ENCODE measurements around the gene RCAN2. TPM values are rescaled to one million over a fixed set of nuclear protein-coding genes. Genes with fewer than 3 reads are reported as not detected.

Gene RCAN2
- 10 to 100 TPM in 1 of 3 donors, 1 to 10 TPM in 2; 2.9 to 14.9 (median 5.9) TPM for total RNA-seq

DNA sequence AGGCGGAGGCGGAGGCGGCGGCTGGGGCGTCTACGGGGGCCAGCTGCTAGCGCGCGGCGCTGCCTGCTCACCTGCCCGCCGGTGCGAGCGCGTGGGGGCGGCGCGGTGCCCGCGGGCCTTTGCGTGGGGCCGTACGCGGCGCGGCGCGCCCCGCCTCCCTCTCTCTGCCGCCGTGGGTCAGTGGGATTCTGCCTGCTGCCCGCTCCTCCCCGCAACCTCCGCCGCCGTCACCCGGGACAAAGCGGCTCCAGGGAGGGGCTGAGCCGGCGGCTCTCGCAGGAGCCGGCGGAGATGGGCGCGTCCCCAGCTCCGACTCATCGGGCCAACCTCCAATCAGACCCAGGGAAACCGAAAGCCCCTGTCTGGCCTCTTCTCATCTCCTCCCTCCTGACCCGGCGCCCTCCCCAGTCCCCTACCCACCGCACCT, at the start of gene RCAN2:
RCAN2 (minus strand) TSS at position 249 of the 427 bp plus-strand sequence.
- H3K4me3 ChIP-seq = peak within 1 kb of the TSS; percentile 63 to 87 (median 72)
- H3K27me3 ChIP-seq = no peaks in the 10 kb centered on the region
- TF ChIP-seq POLR2AphosphoS5 (IDR thresholded peaks at IDR 0.05) (no peak), POLR2A (IDR thresholded peaks at IDR 0.05) (no peak), CTCF (IDR thresholded peaks at IDR 0.05) (no peak)
- no peaks in the 10 kb centered on the region for H3K4me1 ChIP-seq
- no peaks in the 10 kb centered on the region for H3K9me3 ChIP-seq
- H3K36me3 ChIP-seq = no peaks in the 10 kb centered on the region
- intact Hi-C loops (cut with DNase I; ENCODE audit: low total_unique reads) = no loop called here
- H3K27ac ChIP-seq = peak within 1 kb of the TSS; percentile 63 to 77
- peak; percentile 25 to 52 for DNase-seq (ENCODE audit: low spot score in 2 of 2)

GRCh38 chr6:46539866-46540265, 48.6 kb upstream of the RCAN2 start:
- intact Hi-C loops (cut with DNase I; ENCODE audit: low total_unique reads) = no loop called here
- no peak overlapping the region for H3K4me3 ChIP-seq
- no peaks in the 10 kb centered on the region for H3K27me3 ChIP-seq
- H3K4me1 ChIP-seq = no peaks in the 10 kb centered on the region
- DNase-seq (ENCODE audit: low spot score in 2 of 2) = no peak
- TF ChIP-seq POLR2AphosphoS5 (IDR thresholded peaks at IDR 0.05) (no peak), CTCF (IDR thresholded peaks at IDR 0.05) (no peak), POLR2A (IDR thresholded peaks at IDR 0.05) (no peak)
- H3K9me3 ChIP-seq = peaks cover 0 to 3% of the 10 kb centered on the region in 2 donors
- no peak overlapping the region for H3K27ac ChIP-seq
- no peaks in the 10 kb centered on the region for H3K36me3 ChIP-seq

DNA sequence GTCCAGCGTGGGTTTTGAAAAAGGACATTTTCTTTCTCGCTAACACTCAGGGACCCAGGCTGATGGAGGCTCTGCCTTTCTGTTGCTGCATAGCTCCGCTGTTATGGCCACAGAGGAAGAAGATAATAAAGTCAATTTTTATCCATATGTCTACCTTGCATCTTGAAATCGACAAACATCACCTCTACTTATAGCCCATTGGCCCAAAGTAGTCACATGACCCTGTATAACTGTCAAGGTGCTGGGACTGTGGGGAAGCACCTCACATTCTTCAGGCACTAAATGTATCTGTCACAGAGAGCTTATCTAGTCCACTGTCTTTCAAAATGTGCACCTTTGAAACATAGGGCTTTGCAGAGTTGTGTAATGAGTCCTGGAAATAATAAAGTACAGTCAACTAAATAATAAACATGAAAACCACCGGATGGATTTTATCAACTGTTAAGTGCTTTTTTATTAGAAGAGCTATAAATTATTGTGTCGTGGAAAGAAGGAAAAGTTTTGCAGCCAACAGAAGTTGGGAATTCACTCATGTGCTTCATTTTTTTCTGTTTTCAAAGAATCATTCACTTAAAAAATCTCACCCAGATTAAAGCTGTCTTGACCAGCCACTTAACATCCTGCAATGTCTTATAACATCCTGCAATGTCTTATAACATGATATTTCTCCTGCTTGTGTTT, 47.7 kb upstream of the RCAN2 start:
- no peaks in the 10 kb centered on the region for H3K9me3 ChIP-seq
- H3K27ac ChIP-seq = no peak overlapping the region
- no peaks in the 10 kb centered on the region for H3K27me3 ChIP-seq
- H3K4me1 ChIP-seq = no peaks in the 10 kb centered on the region
- TF ChIP-seq POLR2A (IDR thresholded peaks at IDR 0.05) = no peak
- no peak for TF ChIP-seq POLR2AphosphoS5 (IDR thresholded peaks at IDR 0.05)
- no peak for TF ChIP-seq CTCF (IDR thresholded peaks at IDR 0.05)
- DNase-seq (ENCODE audit: low spot score in 2 of 2) = no peak
- H3K4me3 ChIP-seq = no peak overlapping the region
- intact Hi-C loops (cut with DNase I; ENCODE audit: low total_unique reads) = no loop called here
- no peaks in the 10 kb centered on the region for H3K36me3 ChIP-seq

- intact Hi-C loops (cut with DNase I; ENCODE audit: low total_unique reads) = no loop called here
These were observed 39.6 kb upstream of the RCAN2 start for GRCh38 chr6:46530896-46531295.

More at GRCh38 chr6:46530896-46531295, 39.6 kb upstream of the RCAN2 start:
- Histone ChIP-seq H3K4me3 (no peak overlapping the region), H3K27ac (no peak overlapping the region), H3K36me3 (no peaks in the 10 kb centered on the region), H3K27me3 (no peaks in the 10 kb centered on the region), H3K4me1 (peaks cover 0 to 4% of the 10 kb centered on the region in 2 donors), H3K9me3 (no peaks in the 10 kb centered on the region)
- no peak for DNase-seq (ENCODE audit: low spot score in 2 of 2)
- TF ChIP-seq CTCF (IDR thresholded peaks at IDR 0.05) (no peak), POLR2AphosphoS5 (IDR thresholded peaks at IDR 0.05) (no peak), POLR2A (IDR thresholded peaks at IDR 0.05) (no peak)
